Endothelial cell (in vitro differentiated cells): ENCODE measurements around the gene AP3B1. TPM values are rescaled to one million over a fixed set of nuclear protein-coding genes. Genes with fewer than 3 reads are reported as not detected.

Experiments used
- DNase-seq: peaks from one replicate; pipeline ENCODE4 v3.0.0; 2021; ENCODE audit warnings: low spot score
- H3K27ac Mint-ChIP-seq: one replicate; pipeline ENCODE4 v1.8.0; 2021; ENCODE audit warnings: mixed read lengths, inconsistent platforms; ENCODE audit not compliant: unreplicated experiment
- H3K27me3 Mint-ChIP-seq: one replicate; pipeline ENCODE4 v1.8.0; 2021; ENCODE audit warnings: mild to moderate bottlenecking, moderate library complexity, mixed read lengths, inconsistent platforms; ENCODE audit not compliant: unreplicated experiment
- H3K36me3 Mint-ChIP-seq: one replicate; pipeline ENCODE4 v1.8.0; 2021; ENCODE audit warnings: mild to moderate bottlenecking, low read depth, mixed read lengths, inconsistent platforms; ENCODE audit not compliant: unreplicated experiment
- H3K4me1 Mint-ChIP-seq: one replicate; pipeline ENCODE4 v1.8.0; 2021; ENCODE audit warnings: mild to moderate bottlenecking, mixed read lengths, inconsistent platforms; ENCODE audit not compliant: unreplicated experiment
- H3K4me3 Mint-ChIP-seq: one replicate; pipeline ENCODE4 v1.8.0; 2021; ENCODE audit warnings: mild to moderate bottlenecking, mixed read lengths, inconsistent platforms; ENCODE audit not compliant: unreplicated experiment
- H3K9me3 Mint-ChIP-seq: one replicate; pipeline ENCODE4 v1.8.0; 2021; ENCODE audit warnings: mixed read lengths, inconsistent platforms; ENCODE audit not compliant: unreplicated experiment
- total RNA-seq: library from RNA; stranded (reverse); fragmentation: NEBNext Ultra II Directional; extraction: Animal tissue kit (Norgen Biotek cat#: 25700); gene quantifications from one replicate; pipeline ENCODE4 v1.2.1, GENCODE V29; 2021; ENCODE audit not compliant: unreplicated experiment
- TF ChIP-seq, protein P1 (sequence below): fragments of 200-600 bp; sonication (generic); IDR thresholded peaks from one replicate; pipeline ENCODE4 v1.5.0; 2021; ENCODE audit warnings: antibody characterized with exemption; ENCODE audit not compliant: unreplicated experiment

The AP3B1 gene
- total RNA-seq, 1 donor from 2014 or later: 60.9 TPM

GRCh38 chr5:78275998-78276543, 18.4 kb downstream of the AP3B1 start:
- Mint-ChIP-seq H3K4me3 (no peak overlapping the region), H3K4me1 (peaks cover 20% of the 10 kb centered on the region), H3K27me3 (no peaks in the 10 kb centered on the region), H3K36me3 (no peaks in the 10 kb centered on the region), H3K9me3 (no peaks in the 10 kb centered on the region), H3K27ac (no peak overlapping the region)
- no peak for DNase-seq
- TF ChIP-seq, protein P1, sequence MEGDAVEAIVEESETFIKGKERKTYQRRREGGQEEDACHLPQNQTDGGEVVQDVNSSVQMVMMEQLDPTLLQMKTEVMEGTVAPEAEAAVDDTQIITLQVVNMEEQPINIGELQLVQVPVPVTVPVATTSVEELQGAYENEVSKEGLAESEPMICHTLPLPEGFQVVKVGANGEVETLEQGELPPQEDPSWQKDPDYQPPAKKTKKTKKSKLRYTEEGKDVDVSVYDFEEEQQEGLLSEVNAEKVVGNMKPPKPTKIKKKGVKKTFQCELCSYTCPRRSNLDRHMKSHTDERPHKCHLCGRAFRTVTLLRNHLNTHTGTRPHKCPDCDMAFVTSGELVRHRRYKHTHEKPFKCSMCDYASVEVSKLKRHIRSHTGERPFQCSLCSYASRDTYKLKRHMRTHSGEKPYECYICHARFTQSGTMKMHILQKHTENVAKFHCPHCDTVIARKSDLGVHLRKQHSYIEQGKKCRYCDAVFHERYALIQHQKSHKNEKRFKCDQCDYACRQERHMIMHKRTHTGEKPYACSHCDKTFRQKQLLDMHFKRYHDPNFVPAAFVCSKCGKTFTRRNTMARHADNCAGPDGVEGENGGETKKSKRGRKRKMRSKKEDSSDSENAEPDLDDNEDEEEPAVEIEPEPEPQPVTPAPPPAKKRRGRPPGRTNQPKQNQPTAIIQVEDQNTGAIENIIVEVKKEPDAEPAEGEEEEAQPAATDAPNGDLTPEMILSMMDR: no peak

- Mint-ChIP-seq H3K27me3 (no peaks in the 10 kb centered on the region), H3K9me3 (no peaks in the 10 kb centered on the region), H3K27ac (no peak overlapping the region), H3K36me3 (no peaks in the 10 kb centered on the region), H3K4me1 (peaks cover 20% of the 10 kb centered on the region), H3K4me3 (no peak overlapping the region)
- DNase-seq: no peak
- TF ChIP-seq, protein P1: no peak
Measured at GRCh38 chr5:78274540-78275197, 19.8 kb downstream of the AP3B1 start.

- peaks cover 20% of the 10 kb centered on the region for H3K4me1 Mint-ChIP-seq
- no peaks in the 10 kb centered on the region for H3K36me3 Mint-ChIP-seq
- H3K4me3 Mint-ChIP-seq: no peak overlapping the region
Measured at GRCh38 chr5:78273436-78273835, 21.1 kb downstream of the AP3B1 start.

GRCh38 chr5:78271766-78272165, 22.7 kb downstream of the AP3B1 start:
- peaks cover 10% of the 10 kb centered on the region for H3K4me1 Mint-ChIP-seq
- no peaks in the 10 kb centered on the region for H3K36me3 Mint-ChIP-seq
- no peak for DNase-seq
- no peak overlapping the region for H3K4me3 Mint-ChIP-seq
- no peak overlapping the region for H3K27ac Mint-ChIP-seq
- no peaks in the 10 kb centered on the region for H3K9me3 Mint-ChIP-seq
- no peaks in the 10 kb centered on the region for H3K27me3 Mint-ChIP-seq
- TF ChIP-seq, protein P1: no peak

More at GRCh38 chr5:78273436-78273835, 21.1 kb downstream of the AP3B1 start:
- H3K27me3 Mint-ChIP-seq: no peaks in the 10 kb centered on the region
- TF ChIP-seq, protein P1: no peak
- no peak overlapping the region for H3K27ac Mint-ChIP-seq
- H3K9me3 Mint-ChIP-seq: no peaks in the 10 kb centered on the region
- no peak for DNase-seq

DNA sequence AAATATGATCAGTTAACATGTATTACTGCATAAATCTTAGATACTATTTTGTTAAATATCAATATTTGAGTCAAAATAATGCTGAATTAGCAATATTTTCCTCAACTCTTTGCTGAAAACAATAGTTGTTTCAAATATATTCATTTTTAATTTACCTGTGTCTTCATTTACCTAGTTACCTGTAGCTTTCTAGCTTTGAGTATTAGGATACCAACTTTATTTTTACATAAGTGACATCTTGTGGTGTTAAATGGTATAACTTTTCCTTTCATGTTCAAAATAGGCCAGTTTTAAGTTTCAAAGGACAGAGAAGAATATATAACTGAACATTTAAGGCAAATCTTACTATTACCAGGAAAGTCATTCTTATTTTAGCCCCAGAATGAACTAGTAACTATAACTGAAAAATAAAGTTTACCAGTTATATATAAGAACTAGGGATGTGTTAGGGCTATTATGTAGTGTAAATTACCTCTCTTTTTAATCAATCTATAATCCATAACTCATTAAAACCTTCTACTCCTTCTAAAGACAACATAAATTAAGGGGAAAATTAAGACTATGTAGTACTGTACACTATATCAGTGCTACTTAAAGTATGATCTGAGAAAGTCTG, 25.3 kb downstream of the AP3B1 start:
- TF ChIP-seq, protein P1: peak; percentile 77
- H3K27me3 Mint-ChIP-seq: no peaks in the 10 kb centered on the region
- no peaks in the 10 kb centered on the region for H3K9me3 Mint-ChIP-seq
- peaks cover 10% of the 10 kb centered on the region for H3K4me1 Mint-ChIP-seq
- peaks cover 4% of the 10 kb centered on the region for H3K36me3 Mint-ChIP-seq
- no peak overlapping the region for H3K27ac Mint-ChIP-seq
- no peak for DNase-seq
- no peak overlapping the region for H3K4me3 Mint-ChIP-seq
